ENCODE data around the gene CALHM5. TPM values are rescaled to one million over a fixed set of nuclear protein-coding genes. Genes with fewer than 3 reads are reported as not detected.

The CALHM5 gene
- total and polyA plus RNA-seq, 11 donors = 0.76 to 3.0 (median 1.8) TPM

- ATAC-seq (no peak), DNase-seq (no peak)
- H3K27ac ChIP-seq = no peak overlapping the region
- no peaks in the 10 kb centered on the region for H3K9me3 ChIP-seq
- H3K4me3 ChIP-seq = no peak overlapping the region
- no peak for TF ChIP-seq POLR2A (IDR thresholded peaks at IDR 0.05)
- TF ChIP-seq, protein P1, sequence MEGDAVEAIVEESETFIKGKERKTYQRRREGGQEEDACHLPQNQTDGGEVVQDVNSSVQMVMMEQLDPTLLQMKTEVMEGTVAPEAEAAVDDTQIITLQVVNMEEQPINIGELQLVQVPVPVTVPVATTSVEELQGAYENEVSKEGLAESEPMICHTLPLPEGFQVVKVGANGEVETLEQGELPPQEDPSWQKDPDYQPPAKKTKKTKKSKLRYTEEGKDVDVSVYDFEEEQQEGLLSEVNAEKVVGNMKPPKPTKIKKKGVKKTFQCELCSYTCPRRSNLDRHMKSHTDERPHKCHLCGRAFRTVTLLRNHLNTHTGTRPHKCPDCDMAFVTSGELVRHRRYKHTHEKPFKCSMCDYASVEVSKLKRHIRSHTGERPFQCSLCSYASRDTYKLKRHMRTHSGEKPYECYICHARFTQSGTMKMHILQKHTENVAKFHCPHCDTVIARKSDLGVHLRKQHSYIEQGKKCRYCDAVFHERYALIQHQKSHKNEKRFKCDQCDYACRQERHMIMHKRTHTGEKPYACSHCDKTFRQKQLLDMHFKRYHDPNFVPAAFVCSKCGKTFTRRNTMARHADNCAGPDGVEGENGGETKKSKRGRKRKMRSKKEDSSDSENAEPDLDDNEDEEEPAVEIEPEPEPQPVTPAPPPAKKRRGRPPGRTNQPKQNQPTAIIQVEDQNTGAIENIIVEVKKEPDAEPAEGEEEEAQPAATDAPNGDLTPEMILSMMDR (IDR thresholded peaks at IDR 0.05) = no peak
- peaks cover 0 to 1% (median 0%) of the 10 kb centered on the region in 9 donors for H3K36me3 ChIP-seq
- H3K4me1 ChIP-seq = peaks cover 0 to 18% (median 9%) of the 10 kb centered on the region in 12 donors
- 88 to 93% (median 90%) methylated on average over 2 of the region's 2 CpGs for WGBS, 4 donors
- no peaks in the 10 kb centered on the region for H3K27me3 ChIP-seq
- intact Hi-C loops (cut with DNase I) = no loop called here
Measured at GRCh38 chr6:116522896-116523295, 11.5 kb downstream of the CALHM5 start.

DNA sequence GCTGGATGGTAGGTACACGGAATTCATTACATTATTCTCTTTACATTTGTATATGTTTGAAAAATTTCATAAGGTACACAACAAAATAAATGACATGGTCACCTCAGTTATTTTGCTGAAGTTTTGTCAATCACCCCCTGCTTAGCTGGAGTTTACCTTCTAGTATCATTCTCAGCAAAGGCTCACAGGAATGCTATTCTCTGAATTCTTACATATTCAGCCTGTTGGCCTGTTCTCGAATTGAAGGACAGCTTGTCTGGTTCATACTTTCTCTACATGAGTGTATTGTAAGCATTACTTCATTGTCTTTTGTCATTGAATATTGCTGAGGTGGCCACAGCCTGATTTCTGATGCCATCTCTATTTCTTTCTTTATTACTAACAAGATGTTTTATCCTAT lies 12.8 kb downstream of the CALHM5 start:
- 76 to 93% (median 91%) methylated on average over 2 of the region's 2 CpGs for WGBS, 4 donors
- Histone ChIP-seq H3K4me3 (no peak overlapping the region), H3K36me3 (no peaks in the 10 kb centered on the region), H3K4me1 (peaks cover 0 to 27% (median 13%) of the 10 kb centered on the region in 12 donors), H3K27me3 (no peaks in the 10 kb centered on the region), H3K9me3 (no peaks in the 10 kb centered on the region), H3K27ac (no peak overlapping the region)
- intact Hi-C loops (cut with DNase I) = no loop called here
- TF ChIP-seq, protein P1 (IDR thresholded peaks at IDR 0.05) = no peak
- TF ChIP-seq POLR2A (IDR thresholded peaks at IDR 0.05) = no peak
- no peak for DNase-seq
- no peak for ATAC-seq

DNA sequence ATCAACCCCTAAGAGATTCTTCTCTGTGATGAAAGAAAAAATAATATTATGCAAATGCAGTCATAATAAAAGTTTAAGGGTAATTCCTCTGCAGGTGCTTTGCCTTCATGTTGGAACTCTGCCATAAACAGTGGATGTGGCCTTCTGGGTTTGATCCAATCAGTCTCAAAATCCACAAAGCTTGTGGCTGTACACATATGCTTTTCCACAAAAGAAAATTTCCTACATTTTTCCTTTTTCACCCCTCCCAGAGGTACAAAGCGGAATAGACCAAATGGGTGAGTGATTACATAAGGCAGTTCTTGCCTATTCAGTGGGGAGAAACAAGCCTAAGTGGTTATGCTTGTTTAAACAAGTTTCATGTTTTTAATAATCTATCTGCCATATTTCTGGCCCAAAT lies 16.7 kb downstream of the CALHM5 start:
- DNase-seq (no peak), ATAC-seq (no peak)
- H3K9me3 ChIP-seq = no peaks in the 10 kb centered on the region
- peak overlapping the region in 2 of 12 donors; percentile 2 to 19 for H3K27ac ChIP-seq
- H3K36me3 ChIP-seq = no peaks in the 10 kb centered on the region
- intact Hi-C loops (cut with DNase I) = loop anchor here in 2 of 10 donors (2.0 kb wide), 1 partner anchor 15 kb away; no protein-coding TSS in a partner anchor
- H3K4me3 ChIP-seq = no peak overlapping the region
- peaks cover 0 to 27% (median 14%) of the 10 kb centered on the region in 12 donors for H3K4me1 ChIP-seq
- TF ChIP-seq, protein P1 (IDR thresholded peaks at IDR 0.05) = no peak
- TF ChIP-seq POLR2A (IDR thresholded peaks at IDR 0.05) = no peak
- WGBS, 4 donors = 86 to 100% (median 92%) methylated on average over 1 of the region's 1 CpG
- no peaks in the 10 kb centered on the region for H3K27me3 ChIP-seq

DNA sequence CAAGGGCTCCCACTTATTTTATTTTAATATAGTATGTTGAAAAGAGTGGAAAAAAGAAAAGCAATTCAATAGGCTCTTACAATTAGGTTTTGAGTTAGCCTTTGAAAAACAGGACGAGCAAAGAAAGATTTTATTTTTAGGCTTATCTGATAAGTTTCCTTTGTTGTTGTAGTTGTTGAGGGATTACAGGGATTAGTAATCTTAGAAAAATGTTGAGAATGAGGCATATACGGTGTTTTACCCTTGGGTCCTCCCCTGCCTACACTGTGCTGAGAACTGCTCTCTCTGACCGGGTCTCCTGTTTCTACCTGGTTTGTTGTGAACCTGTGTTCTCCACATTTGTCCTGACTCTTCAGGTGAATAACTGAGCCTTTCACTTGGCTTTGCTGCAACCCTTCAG lies 17.3 kb downstream of the CALHM5 start:
- peak overlapping the region in 2 of 12 donors; percentile 5 to 27 for H3K4me3 ChIP-seq
- peaks cover 0 to 27% (median 14%) of the 10 kb centered on the region in 12 donors for H3K4me1 ChIP-seq
- no peaks in the 10 kb centered on the region for H3K9me3 ChIP-seq
- ATAC-seq (no peak), DNase-seq (no peak)
- no peaks in the 10 kb centered on the region for H3K27me3 ChIP-seq
- intact Hi-C loops (cut with DNase I) = loop anchor here in 2 of 10 donors (2.0 kb wide), 1 partner anchor 16 kb away; no protein-coding TSS in a partner anchor
- no peaks in the 10 kb centered on the region for H3K36me3 ChIP-seq
- TF ChIP-seq, protein P1 (IDR thresholded peaks at IDR 0.05) = no peak
- TF ChIP-seq POLR2A (IDR thresholded peaks at IDR 0.05) = no peak
- WGBS, 4 donors = 28 to 38% (median 35%) methylated on average over 3 of the region's 3 CpGs
- peak overlapping the region in 3 of 12 donors; percentile 17 to 33 (median 19) for H3K27ac ChIP-seq
